Psoas muscle (tissue), 8 donors: ENCODE results near the gene ITGA7. TPM values are rescaled to one million over a fixed set of nuclear protein-coding genes. Genes with fewer than 3 reads are reported as not detected.

Experiments
- ATAC-seq, 4 donors: fragments of 200-7000 bp; cut with Tn5 transposase; one replicate each; pipeline ENCODE4 v1.9.1; 2020; ENCODE audit warnings: moderate library complexity in 3 of 4, mild to moderate bottlenecking in 2 of 4
- DNase-seq, 2 donors: peaks; one replicate each; pipeline ENCODE4 v3.0.0-alpha.2; 2020
- H3K27ac ChIP-seq: fragments of 200-600 bp; one replicate; pipeline ENCODE4 v1.8.0; 2022
- H3K27me3 ChIP-seq, 3 donors: fragments of 200-600 bp in 1 of 3; one replicate each; pipeline versions ENCODE4 v1.6.1 to v1.8.0; 2013 to 2022; ENCODE audit warnings: low read length in 2 of 3, mild to moderate bottlenecking in 2 of 3, moderate library complexity in 1 of 3; ENCODE audit not compliant: insufficient read depth in 3 of 3
- H3K36me3 ChIP-seq, 2 donors: fragments of 200-600 bp in 1 of 2; one replicate each; pipeline versions ENCODE4 v1.6.1 to v1.8.0; 2013 to 2022; ENCODE audit warnings: low read depth in 1 of 2, mild to moderate bottlenecking in 1 of 2, moderate library complexity in 1 of 2; ENCODE audit not compliant: insufficient read depth in 1 of 2
- H3K4me1 ChIP-seq: fragments of 200-600 bp; one replicate; pipeline ENCODE4 v1.8.0; 2022
- H3K4me3 ChIP-seq: fragments of 200-600 bp; one replicate; pipeline ENCODE4 v1.8.0; 2022; ENCODE audit warnings: mild to moderate bottlenecking
- H3K9me3 ChIP-seq: fragments of 200-600 bp; one replicate; pipeline ENCODE4 v1.8.0; 2022
- CTCF ChIP-seq: fragments of 200-600 bp; IDR thresholded peaks from one replicate; pipeline ENCODE4 v1.8.0; 2022; ENCODE audit warnings: antibody characterized with exemption
- WGBS, 3 donors: extraction: QIAGEN DNeasy Blood & Tissue Kit; methylation state at CpG; one replicate each; pipeline versions ENCODE4 v1.1.6 to v1.1.7; 2013; 5-methylcytosine and 5-hydroxymethylcytosine counted together
- intact Hi-C, 2 donors: fragments of 100-400 bp; cut with DNase I; formaldehyde crosslinking; loops; one replicate each; pipeline versions ENCODE4 v1.11.0 to v1.14.2; 2022
- polyA plus RNA-seq, 3 donors: library from polyadenylated mRNA; stranded (reverse); fragments of 200-250 nt; gene quantifications; one replicate each; pipeline ENCODE4 v1.2.3, GENCODE V29; 2013
- total RNA-seq, 4 donors: library from RNA; stranded (reverse); fragmentation: NEBNext Ultra II Directional in 2 of 4; extraction: Animal tissue kit (Norgen Biotek cat#: 25700) in 2 of 4; gene quantifications; one replicate each; pipeline versions ENCODE4 v1.2.1 to v1.2.4, GENCODE V29; 2021 to 2023
- donor health status: healthy with polysubstance abuse.
- donor health status: DM: no; HTN: no; CAD: no; lungs with moderate emphysema.
- donor health status: Bipolar disorder and iron deficiency.
- donor health status: healthy.
- donor health status: DM: yes; HTN: yes; CAD: no.
- donor health status: DM: no; HTN: no; CAD: no.
- donor health status: DM: no; HTN: no; CAD: no.
- donor health status: DM: yes; HTN: yes; CAD: no.

Gene ITGA7
- total and polyA plus RNA-seq, 7 donors = 51.8 to 433 (median 297) TPM

DNA sequence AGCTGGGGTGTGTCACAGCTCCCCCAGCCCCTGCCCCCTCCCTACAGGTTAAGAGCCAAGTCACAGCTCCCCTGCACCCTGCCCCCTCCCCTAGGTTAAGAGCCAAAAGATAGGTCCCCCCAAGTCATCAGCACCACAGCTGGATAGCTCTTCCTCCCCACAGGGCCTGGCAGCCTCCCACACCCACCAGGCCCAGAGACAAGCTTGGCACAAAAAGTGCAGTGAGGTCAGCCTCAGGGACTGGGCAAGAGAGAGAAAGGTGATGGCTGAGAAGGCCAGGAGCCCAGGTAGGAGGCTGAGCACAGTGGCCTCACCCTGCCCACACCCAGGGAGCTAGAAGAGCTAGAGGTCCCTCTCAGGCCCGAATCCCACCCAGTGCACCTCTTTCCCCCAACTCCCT, 8.7 kb downstream of the ITGA7 start:
- 67 to 89% (median 83%) methylated on average over 1 of the region's 1 CpG for WGBS, 3 donors
- Histone ChIP-seq H3K36me3 (peaks cover 0 to 80% of the 10 kb centered on the region in 2 donors), H3K4me3 (no peak overlapping the region), H3K9me3 (no peaks in the 10 kb centered on the region), H3K27me3 (no peaks in the 10 kb centered on the region), H3K27ac (peak overlapping the region; percentile 92), H3K4me1 (peaks cover 31% of the 10 kb centered on the region)
- DNase-seq = no peak
- ATAC-seq = no peak
- intact Hi-C loops = no loop called here
- no peak for TF ChIP-seq CTCF

DNA sequence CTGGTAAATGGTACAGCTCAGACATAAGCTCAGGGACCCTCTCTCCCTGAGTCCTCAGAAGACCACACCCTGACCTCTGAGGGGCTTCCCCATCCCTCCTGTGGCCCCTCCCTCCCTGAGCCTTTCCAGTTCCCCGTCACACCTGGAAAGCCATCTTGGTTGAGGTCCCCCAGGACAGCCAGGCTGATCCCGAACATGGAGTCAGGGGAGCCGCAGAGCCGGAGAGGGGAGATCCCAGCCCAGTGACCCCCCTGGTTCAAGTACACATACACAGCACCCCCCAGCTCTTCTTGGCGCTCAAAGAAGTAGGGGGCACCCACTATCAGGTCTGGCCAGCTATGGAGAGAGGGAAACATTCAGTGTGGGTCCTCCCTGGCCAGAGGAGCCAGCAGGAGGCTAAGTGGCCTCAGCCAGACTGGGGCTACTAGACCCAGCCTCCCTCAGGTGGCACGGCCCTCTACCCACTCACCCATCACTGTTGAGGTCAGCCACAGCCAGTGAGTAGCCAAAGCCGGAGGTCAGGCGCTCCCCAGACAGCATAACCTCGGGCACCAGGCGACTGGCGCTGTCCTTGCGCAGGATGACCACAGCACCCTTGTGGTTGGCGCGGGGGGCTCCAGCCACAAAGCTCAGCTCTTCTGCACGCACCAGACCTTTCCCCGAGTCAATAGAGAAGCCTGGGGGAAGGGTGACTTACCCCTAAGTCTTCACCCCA, 9.3 kb downstream of the ITGA7 start:
- Histone ChIP-seq H3K27me3 (no peaks in the 10 kb centered on the region), H3K4me3 (no peak overlapping the region), H3K9me3 (no peaks in the 10 kb centered on the region), H3K27ac (peak overlapping the region; percentile 92), H3K36me3 (peaks cover 0 to 85% of the 10 kb centered on the region in 2 donors), H3K4me1 (peaks cover 29% of the 10 kb centered on the region)
- TF ChIP-seq CTCF = no peak
- intact Hi-C loops = no loop called here
- WGBS, 3 donors = 87 to 91% (median 87%) methylated on average over 16 of the region's 16 CpGs
- DNase-seq (peak in 1 of 2 donors; percentile 42), ATAC-seq (no peak)

GRCh38 chr12:55697686-55698085, 10.0 kb downstream of the ITGA7 start:
- H3K27me3 ChIP-seq = no peaks in the 10 kb centered on the region
- ATAC-seq (no peak), DNase-seq (peak in 1 of 2 donors; percentile 31)
- H3K27ac ChIP-seq = no peak overlapping the region
- WGBS, 3 donors = 89 to 90% (median 90%) methylated on average over 7 of the region's 7 CpGs
- TF ChIP-seq CTCF = no peak
- no peaks in the 10 kb centered on the region for H3K9me3 ChIP-seq
- intact Hi-C loops = no loop called here
- peaks cover 0 to 93% of the 10 kb centered on the region in 2 donors for H3K36me3 ChIP-seq
- no peak overlapping the region for H3K4me3 ChIP-seq
- H3K4me1 ChIP-seq = peaks cover 25% of the 10 kb centered on the region

- WGBS, 3 donors = 78 to 82% (median 81%) methylated on average over 19 of the region's 19 CpGs
- TF ChIP-seq CTCF = no peak
- no peak for DNase-seq
- ATAC-seq = no peak
- H3K27ac ChIP-seq = no peak overlapping the region
- intact Hi-C loops = no loop called here
- H3K36me3 ChIP-seq = peaks cover 0 to 94% of the 10 kb centered on the region in 2 donors
- no peaks in the 10 kb centered on the region for H3K9me3 ChIP-seq
- no peaks in the 10 kb centered on the region for H3K27me3 ChIP-seq
- H3K4me1 ChIP-seq = peaks cover 19% of the 10 kb centered on the region
- no peak overlapping the region for H3K4me3 ChIP-seq
These were observed 10.8 kb downstream of the ITGA7 start for GRCh38 chr12:55696796-55697462.
